Cardiac fibroblast (primary cell): Measurements from ENCODE around the gene VWA3A.

Experiments used
- DNase-seq, 2 donors: peaks; one replicate each; pipeline versions ENCODE4 v3.0.0 to v3.0.0-alpha.2; 2010; ENCODE audit warnings: low read depth in 2 of 2
- H3K4me3 ChIP-seq, 2 donors: replicated peaks in 1 of 2; 1 replicate in 1 of 2; 2 replicates in 1 of 2; pipeline ENCODE4 v1.5.1; 2011; ENCODE audit warnings: low read depth in 2 of 2, low read length in 2 of 2, mild to moderate bottlenecking in 2 of 2, moderate library complexity in 1 of 2
- CTCF ChIP-seq: IDR thresholded peaks from one replicate; pipeline ENCODE4 v1.5.1; 2011; ENCODE audit warnings: low read depth, mild to moderate bottlenecking, low read length, inconsistent platforms

The VWA3A gene

DNA sequence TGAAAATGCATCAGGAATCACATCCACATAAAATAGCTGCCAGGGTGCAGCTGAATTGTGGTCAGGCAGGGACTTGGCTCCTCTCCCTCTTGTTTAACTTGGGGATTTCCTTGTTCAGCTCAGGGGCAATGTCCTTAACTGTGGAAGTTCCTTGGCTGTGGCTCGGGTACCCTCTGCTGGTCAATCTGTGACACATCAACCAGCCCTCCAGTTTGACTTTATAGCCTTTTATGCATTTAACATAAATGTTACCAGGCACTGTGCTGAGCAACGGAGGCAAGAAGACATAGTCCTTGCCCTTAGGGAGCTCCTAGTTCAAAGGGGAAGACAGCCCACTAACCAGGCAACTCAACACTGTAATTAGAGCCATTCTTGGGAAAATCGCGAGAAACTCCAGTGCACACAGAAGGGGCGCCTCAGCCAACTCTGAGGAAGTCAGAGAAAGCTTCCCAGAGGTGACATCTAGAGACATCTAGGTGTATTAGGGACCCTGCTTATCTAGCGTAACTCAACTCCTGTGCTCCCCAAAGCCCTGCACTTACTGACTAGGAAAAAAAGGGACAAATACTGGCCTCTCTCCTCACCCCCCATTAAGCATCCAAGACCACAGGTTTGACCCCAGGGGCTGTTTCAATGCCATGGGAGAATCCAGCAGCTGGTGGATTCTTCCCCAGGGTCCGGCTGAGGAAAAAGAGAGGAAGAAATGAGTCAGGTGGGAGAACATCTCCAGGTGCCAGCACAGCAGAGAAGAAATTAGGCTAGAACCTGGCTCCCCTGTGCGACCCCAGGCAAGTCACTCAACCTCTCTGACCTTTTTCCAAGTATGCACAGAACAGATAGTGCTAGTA, 96.5 kb downstream of the VWA3A start:
- H3K4me3 ChIP-seq: no peak overlapping the region
- peak; percentile 84 for TF ChIP-seq CTCF
- DNase-seq: peak; percentile 95 to 96

DNA sequence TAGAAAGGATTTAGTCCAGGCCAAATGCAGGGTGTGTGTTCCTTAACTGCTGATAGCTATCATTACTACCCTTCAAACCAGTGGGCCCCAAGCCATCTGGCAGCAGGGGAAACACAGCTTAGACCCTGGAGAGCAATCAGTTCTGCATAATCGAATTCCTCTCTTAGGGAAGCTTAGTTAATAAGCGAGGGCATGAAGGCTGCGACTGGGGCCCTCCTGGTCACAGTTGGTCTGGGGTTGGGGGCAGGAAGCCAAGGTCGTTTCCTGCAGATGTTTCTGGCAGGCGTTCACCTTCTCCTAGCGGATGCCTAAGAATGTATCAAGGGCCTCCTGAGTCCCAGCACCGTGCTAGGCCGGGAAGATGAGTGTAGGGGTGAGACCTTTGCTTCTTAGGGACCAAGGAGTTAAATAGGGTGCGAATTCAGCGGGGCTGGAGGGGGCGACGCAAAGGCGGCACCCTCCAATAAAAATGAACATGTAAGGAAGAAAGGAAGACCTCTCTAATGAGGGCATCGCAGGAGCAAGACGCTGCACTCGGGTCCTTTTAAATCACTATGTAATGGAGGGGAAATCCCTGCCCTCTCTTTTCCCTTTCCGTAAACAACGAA, 97.2 kb downstream of the VWA3A start:
- H3K4me3 ChIP-seq: peak overlapping the region; percentile 51 to 65
- DNase-seq: peak; percentile 47 to 63
- no peak for TF ChIP-seq CTCF

- peak overlapping the region; percentile 51 to 65 for H3K4me3 ChIP-seq
- no peak for TF ChIP-seq CTCF
- peak; percentile 100 for DNase-seq
Observed at GRCh38 chr16:22190081-22190775, 97.9 kb downstream of the VWA3A start.

- peak; percentile 99 to 100 for DNase-seq
- H3K4me3 ChIP-seq: peak overlapping the region; percentile 45 to 52
- TF ChIP-seq CTCF: no peak
Observed at GRCh38 chr16:22190776-22191531, 98.6 kb downstream of the VWA3A start.

- DNase-seq: peak in 1 of 2 donors; percentile 39
- TF ChIP-seq CTCF: no peak
- H3K4me3 ChIP-seq: peak overlapping the region; percentile 45 to 52
Observed at GRCh38 chr16:22191532-22192260, 99.4 kb downstream of the VWA3A start.
